Activated CD4-positive, alpha-beta memory T cell treated with anti-CD3 and anti-CD28 coated beads, Interleukin-2, amount 10 ng/mL, durations not matched to agents 7 days and 5 days (primary cell): ENCODE results near the gene FNTB. TPM values are rescaled to one million over a fixed set of nuclear protein-coding genes. Genes with fewer than 3 reads are reported as not detected.

Experiments
- CTCF ChIA-PET: fragments of 350-600 bp; sonication (Branson Sonifier 250); formaldehyde crosslinking; loops from one replicate; lab custom pipeline; 2021; ENCODE audit warnings: antibody characterized with exemption, inconsistent platforms; lab: Charles Lee
- POLR2A ChIA-PET: fragments of 350-600 bp; sonication (Branson Sonifier 250); formaldehyde crosslinking; loops from one replicate; lab custom pipeline; 2021; ENCODE audit warnings: antibody characterized with exemption; lab: Charles Lee
- DNase-seq: peaks from one replicate; pipeline ENCODE4 v3.0.0-alpha.2; 2020
- H3K27ac Mint-ChIP-seq: one replicate; pipeline ENCODE4 v1.8.0; 2021; ENCODE audit warnings: mild to moderate bottlenecking, mixed read lengths
- H3K27me3 Mint-ChIP-seq: one replicate; pipeline ENCODE4 v1.8.0; 2021; ENCODE audit warnings: mixed read lengths
- H3K36me3 Mint-ChIP-seq: one replicate; pipeline ENCODE4 v1.8.0; 2021; ENCODE audit warnings: low read depth, mixed read lengths
- H3K4me1 Mint-ChIP-seq: one replicate; pipeline ENCODE4 v1.8.0; 2021; ENCODE audit warnings: mixed read lengths
- H3K4me3 Mint-ChIP-seq: one replicate; pipeline ENCODE4 v1.8.0; 2021; ENCODE audit warnings: mild to moderate bottlenecking, mixed read lengths
- H3K9me3 Mint-ChIP-seq: one replicate; pipeline ENCODE4 v1.8.0; 2021; ENCODE audit warnings: mixed read lengths
- total RNA-seq, 2 experiments: library from RNA; stranded (reverse); gene quantifications; one replicate each; pipeline ENCODE4 v1.2.3, GENCODE V29; 2021

The FNTB gene
- total RNA-seq, 2 experiments from 2014 or later = 12.3 to 16.1 TPM

DNA sequence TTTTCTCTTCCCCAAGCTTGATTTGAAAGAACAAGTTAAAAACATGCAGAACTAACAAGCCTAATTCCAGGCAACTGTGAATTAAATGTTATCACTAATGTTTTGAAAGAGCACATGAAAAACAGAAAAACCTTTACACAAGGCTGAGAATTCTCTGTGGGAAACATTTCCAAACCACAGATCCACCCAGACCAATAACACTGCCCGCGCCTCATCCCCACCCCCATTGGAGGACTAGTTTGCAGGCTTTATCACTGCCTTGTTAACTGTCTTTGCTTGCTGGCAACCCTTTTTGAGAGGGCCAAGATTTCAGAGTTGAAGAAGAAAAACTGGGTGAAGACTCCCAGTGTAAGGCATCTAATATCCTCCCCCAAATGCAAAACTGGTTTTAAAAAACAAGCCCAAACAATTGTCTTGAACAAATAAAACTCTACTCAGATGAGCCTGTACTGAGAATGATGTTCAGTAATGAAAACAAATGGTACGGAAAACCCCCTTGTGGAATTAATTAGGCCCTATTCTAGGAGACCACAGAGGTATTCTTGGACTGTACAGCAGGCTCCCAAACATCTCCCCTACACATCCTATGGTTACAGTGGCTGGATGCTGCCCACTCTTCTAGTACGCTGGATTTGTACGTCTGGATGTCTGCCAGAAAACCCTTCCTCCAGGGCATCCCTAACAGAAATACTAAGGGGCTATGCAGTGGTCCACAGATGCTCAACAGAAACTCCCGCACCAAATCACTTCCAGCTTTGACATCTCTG, 109.8 kb downstream of the FNTB start:
- ChIA-PET CTCF (interaction anchor here (1.5 kb wide), 1 partner anchor 110 kb away, joined by 5 read pairs; the partner anchor contains the start of gene FNTB), POLR2A (interaction anchor here (0.9 to 2.0 kb wide), 3 partner anchors 10 to 20 kb away, joined by 3 to 7 read pairs (median 3); no protein-coding TSS in a partner anchor)
- Mint-ChIP-seq H3K27ac (peak overlapping the region; percentile 48), H3K4me1 (peaks cover 65% of the 10 kb centered on the region), H3K9me3 (no peaks in the 10 kb centered on the region), H3K27me3 (no peaks in the 10 kb centered on the region), H3K36me3 (peaks cover 83% of the 10 kb centered on the region), H3K4me3 (peak overlapping the region; percentile 4)
- no peak for DNase-seq

- Mint-ChIP-seq H3K27me3 (no peaks in the 10 kb centered on the region), H3K4me1 (peaks cover 71% of the 10 kb centered on the region), H3K36me3 (peaks cover 71% of the 10 kb centered on the region), H3K4me3 (peak overlapping the region; percentile 73), H3K9me3 (no peaks in the 10 kb centered on the region), H3K27ac (peak overlapping the region; percentile 81)
- POLR2A ChIA-PET = interaction anchor here (1.0 to 2.1 kb wide), 7 partner anchors 9 to 1555 kb away, joined by 3 to 10 read pairs (median 3); partner anchors contain the start of genes FNTB and PPP2R5E
- no peak for DNase-seq
- CTCF ChIA-PET = interaction anchor here (1.5 kb wide), 1 partner anchor 113 kb away, joined by 6 read pairs; the partner anchor contains the start of gene FNTB
Observed at GRCh38 chr14:65098586-65098985, 111.9 kb downstream of the FNTB start.

GRCh38 chr14:65100922-65101541, 114.3 kb downstream of the FNTB start:
- Mint-ChIP-seq H3K9me3 (no peaks in the 10 kb centered on the region), H3K4me3 (peak overlapping the region; percentile 85), H3K27ac (peak overlapping the region; percentile 81), H3K4me1 (peaks cover 50% of the 10 kb centered on the region), H3K36me3 (peaks cover 48% of the 10 kb centered on the region), H3K27me3 (peaks cover 7% of the 10 kb centered on the region)
- ChIA-PET POLR2A (interaction anchor here (1.0 to 2.7 kb wide), 6 partner anchors 10 to 233 kb away, joined by 3 to 11 read pairs (median 3); partner anchors contain the start of gene FNTB), CTCF (interaction anchor here (1.0 kb wide), 1 partner anchor 114 kb away, joined by 5 read pairs; the partner anchor contains the start of gene FNTB)
- no peak for DNase-seq

GRCh38 chr14:65101631-65102440, 115.1 kb downstream of the FNTB start:
- ChIA-PET CTCF (interaction anchor here (0.6 to 1.6 kb wide), 5 partner anchors 105 to 674 kb away, joined by 3 to 5 read pairs (median 3); partner anchors contain the start of genes FNTB and FUT8), POLR2A (interaction anchor here (1.0 to 2.7 kb wide), 6 partner anchors 11 to 192 kb away, joined by 3 to 11 read pairs (median 3); partner anchors contain the start of gene FNTB)
- no peaks in the 10 kb centered on the region for H3K9me3 Mint-ChIP-seq
- H3K4me3 Mint-ChIP-seq = peak overlapping the region; percentile 85
- peaks cover 46% of the 10 kb centered on the region for H3K4me1 Mint-ChIP-seq
- H3K36me3 Mint-ChIP-seq = peaks cover 40% of the 10 kb centered on the region
- H3K27me3 Mint-ChIP-seq = peaks cover 7% of the 10 kb centered on the region
- DNase-seq = peak; percentile 51
- H3K27ac Mint-ChIP-seq = peak overlapping the region; percentile 91

GRCh38 chr14:65102441-65103149, 115.9 kb downstream of the FNTB start, which contains the start of gene MAX:
TSS of gene MAX (minus strand) at chr14:65102517. CDS start at chr14:65102339, 178 bp downstream.
- Mint-ChIP-seq H3K27ac (peak within 1 kb of the TSS; percentile 91), H3K9me3 (no peaks in the 10 kb centered on the region), H3K27me3 (peaks cover 7% of the 10 kb centered on the region), H3K4me1 (peaks cover 39% of the 10 kb centered on the region), H3K36me3 (peaks cover 33% of the 10 kb centered on the region), H3K4me3 (peak within 1 kb of the TSS; percentile 85)
- ChIA-PET CTCF (interaction anchor here (0.6 to 1.6 kb wide), 5 partner anchors 104 to 675 kb away, joined by 3 to 4 read pairs (median 3); partner anchors contain the start of genes FNTB and FUT8), POLR2A (interaction anchor here (0.7 to 2.7 kb wide), 5 partner anchors 9 to 116 kb away, joined by 3 to 11 read pairs (median 4); partner anchors contain the start of gene FNTB)
- DNase-seq = peak; percentile 99

DNA sequence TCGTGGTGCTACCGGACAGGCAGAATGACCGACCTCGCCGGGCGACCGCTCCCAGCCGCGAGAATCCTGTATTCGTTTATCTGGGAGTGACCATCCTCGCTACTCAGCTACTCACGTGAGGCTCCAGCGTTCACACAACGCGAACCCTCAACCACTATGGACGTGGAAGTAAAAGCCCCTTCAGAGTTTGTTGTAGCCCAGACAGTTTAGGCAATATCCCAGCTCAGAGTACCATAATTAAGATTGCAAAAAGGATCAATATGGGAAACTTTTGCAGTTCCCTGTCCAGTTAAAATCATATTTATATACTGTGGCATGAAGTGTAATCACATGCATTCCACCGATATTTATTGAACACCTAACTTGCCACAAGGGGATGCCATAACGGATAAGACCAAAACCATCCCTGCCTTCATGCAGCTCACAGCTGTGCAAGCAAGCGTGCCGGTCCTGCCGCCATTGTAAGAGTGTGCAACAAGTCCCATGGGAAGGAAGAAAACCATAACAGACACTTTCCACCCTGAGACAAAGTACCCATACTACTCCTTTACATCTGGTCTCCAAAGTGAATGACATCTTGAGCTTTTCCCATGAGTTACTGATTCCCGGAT, 116.6 kb downstream of the FNTB start:
- peaks cover 7% of the 10 kb centered on the region for H3K27me3 Mint-ChIP-seq
- peaks cover 34% of the 10 kb centered on the region for H3K4me1 Mint-ChIP-seq
- POLR2A ChIA-PET = interaction anchor here (0.9 to 1.3 kb wide), 3 partner anchors 10 to 113 kb away, joined by 3 to 6 read pairs (median 3); no protein-coding TSS in a partner anchor

DNA sequence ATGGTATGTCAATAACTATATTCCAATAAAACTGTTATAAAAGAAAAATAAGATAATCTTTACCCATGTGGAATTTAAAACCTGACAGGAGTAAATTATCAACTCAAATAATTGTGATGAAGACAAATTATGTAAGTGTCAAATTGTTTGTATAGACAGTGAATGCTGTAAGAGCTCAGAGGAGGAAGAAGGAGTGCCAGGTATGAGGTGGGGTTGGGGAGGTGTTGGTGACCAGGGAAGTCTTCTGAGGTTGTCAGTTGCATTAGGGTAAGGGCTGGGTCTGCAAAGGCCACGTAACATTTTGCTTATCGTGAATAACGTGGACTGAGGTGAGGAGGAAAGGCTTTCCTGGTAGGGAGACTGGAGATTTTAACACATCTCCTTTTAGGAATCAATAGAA, 118.1 kb downstream of the FNTB start:
- H3K27me3 Mint-ChIP-seq = peaks cover 7% of the 10 kb centered on the region
- H3K27ac Mint-ChIP-seq = no peak overlapping the region
- peaks cover 21% of the 10 kb centered on the region for H3K4me1 Mint-ChIP-seq
- H3K36me3 Mint-ChIP-seq = peaks cover 16% of the 10 kb centered on the region
- no peaks in the 10 kb centered on the region for H3K9me3 Mint-ChIP-seq
- H3K4me3 Mint-ChIP-seq = no peak overlapping the region
- ChIA-PET POLR2A (interaction anchor here (1.1 kb wide), 1 partner anchor 118 kb away, joined by 6 read pairs; the partner anchor contains the start of gene FNTB), CTCF (no interaction called here)
- DNase-seq = no peak

More for the DNA sequence above, 116.6 kb downstream of the FNTB start:
- CTCF ChIA-PET = interaction anchor here (1.4 to 1.6 kb wide), 2 partner anchors 117 to 309 kb away, joined by 3 read pairs; partner anchors contain the start of genes FNTB and FUT8
- Mint-ChIP-seq H3K36me3 (peaks cover 26% of the 10 kb centered on the region), H3K9me3 (no peaks in the 10 kb centered on the region), H3K27ac (peak overlapping the region; percentile 38), H3K4me3 (peak overlapping the region; percentile 85)
- DNase-seq = peak; percentile 25

- no peaks in the 10 kb centered on the region for H3K9me3 Mint-ChIP-seq
- peaks cover 7% of the 10 kb centered on the region for H3K27me3 Mint-ChIP-seq
- DNase-seq = no peak
- H3K27ac Mint-ChIP-seq = no peak overlapping the region
- H3K36me3 Mint-ChIP-seq = peaks cover 5% of the 10 kb centered on the region
- no peak overlapping the region for H3K4me3 Mint-ChIP-seq
- POLR2A ChIA-PET = interaction anchor here (1.0 to 1.2 kb wide), 2 partner anchors 11 to 25 kb away, joined by 3 read pairs; no protein-coding TSS in a partner anchor
- CTCF ChIA-PET = no interaction called here
- peaks cover 11% of the 10 kb centered on the region for H3K4me1 Mint-ChIP-seq
Observed at GRCh38 chr14:65106316-65106715, 119.6 kb downstream of the FNTB start.

GRCh38 chr14:65106736-65107135, 120.0 kb downstream of the FNTB start:
- POLR2A ChIA-PET = interaction anchor here (1.0 to 1.2 kb wide), 3 partner anchors 8 to 25 kb away, joined by 3 read pairs; no protein-coding TSS in a partner anchor
- Mint-ChIP-seq H3K27ac (no peak overlapping the region), H3K4me3 (no peak overlapping the region), H3K4me1 (peaks cover 11% of the 10 kb centered on the region), H3K36me3 (peaks cover 4% of the 10 kb centered on the region), H3K27me3 (peaks cover 7% of the 10 kb centered on the region), H3K9me3 (no peaks in the 10 kb centered on the region)
- no peak for DNase-seq
- CTCF ChIA-PET = no interaction called here

DNA sequence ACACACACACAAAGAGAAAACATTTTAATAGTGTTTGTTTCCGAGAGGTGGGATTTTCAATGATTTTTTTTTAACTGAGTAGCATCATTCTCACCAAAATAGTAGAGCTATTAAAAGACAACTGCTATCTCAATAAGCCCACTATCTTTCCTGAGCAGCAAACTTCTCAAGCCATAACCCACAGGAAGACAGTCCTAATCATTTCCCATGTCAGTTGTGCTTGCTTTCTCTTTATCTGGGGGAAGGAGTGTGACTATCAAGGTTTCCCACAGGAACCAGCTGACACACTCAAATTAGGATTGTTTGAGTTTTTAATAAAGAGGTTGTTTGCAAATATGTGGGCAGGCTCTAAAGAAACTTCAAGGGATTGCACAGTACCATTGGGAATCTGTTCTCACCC, 120.5 kb downstream of the FNTB start:
- peaks cover 11% of the 10 kb centered on the region for H3K4me1 Mint-ChIP-seq
- CTCF ChIA-PET = no interaction called here
- POLR2A ChIA-PET = interaction anchor here (1.2 kb wide), 2 partner anchors 9 to 26 kb away, joined by 3 read pairs; no protein-coding TSS in a partner anchor
- H3K4me3 Mint-ChIP-seq = no peak overlapping the region
- no peak for DNase-seq
- peaks cover 7% of the 10 kb centered on the region for H3K27me3 Mint-ChIP-seq
- no peaks in the 10 kb centered on the region for H3K9me3 Mint-ChIP-seq
- H3K36me3 Mint-ChIP-seq = peaks cover 3% of the 10 kb centered on the region
- no peak overlapping the region for H3K27ac Mint-ChIP-seq

- Mint-ChIP-seq H3K27me3 (peaks cover 2% of the 10 kb centered on the region), H3K4me1 (peaks cover 4% of the 10 kb centered on the region), H3K36me3 (no peaks in the 10 kb centered on the region), H3K4me3 (no peak overlapping the region), H3K27ac (no peak overlapping the region), H3K9me3 (no peaks in the 10 kb centered on the region)
- ChIA-PET CTCF (no interaction called here), POLR2A (no interaction called here)
- no peak for DNase-seq
Observed at GRCh38 chr14:65109357-65109756, 122.7 kb downstream of the FNTB start.
